ENCODE data around the gene NFIA. TPM values are rescaled to one million over a fixed set of nuclear protein-coding genes. Genes with fewer than 3 reads are reported as not detected.

NFIA gene
- total RNA-seq, 1 donor from 2014 or later, result 16.2 TPM

- H3K27me3 Mint-ChIP-seq (ENCODE audit: unreplicated experiment), result no peaks in the 10 kb centered on the region
- DNase-seq (ENCODE audit: low spot score), result no peak
- H3K4me1 Mint-ChIP-seq (ENCODE audit: unreplicated experiment), result no peaks in the 10 kb centered on the region
- H3K4me3 Mint-ChIP-seq (ENCODE audit: unreplicated experiment), result no peak overlapping the region
- H3K9me3 Mint-ChIP-seq (ENCODE audit: unreplicated experiment), result no peaks in the 10 kb centered on the region
- no peaks in the 10 kb centered on the region for H3K36me3 Mint-ChIP-seq (ENCODE audit: low read depth, unreplicated experiment)
- no peak overlapping the region for H3K27ac Mint-ChIP-seq (ENCODE audit: unreplicated experiment)
- TF ChIP-seq CTCF (IDR thresholded peaks at IDR 0.05; ENCODE audit: unreplicated experiment), result no peak
Measured at GRCh38 chr1:61097722-61098121, 15.4 kb downstream of the NFIA start.

GRCh38 chr1:61098333-61098732 lies 16.0 kb downstream of the NFIA start:
- DNase-seq (ENCODE audit: low spot score), result no peak
- Mint-ChIP-seq H3K36me3 (ENCODE audit: low read depth, unreplicated experiment) (no peaks in the 10 kb centered on the region), H3K4me1 (ENCODE audit: unreplicated experiment) (peaks cover 3% of the 10 kb centered on the region), H3K27ac (ENCODE audit: unreplicated experiment) (no peak overlapping the region), H3K9me3 (ENCODE audit: unreplicated experiment) (no peaks in the 10 kb centered on the region), H3K27me3 (ENCODE audit: unreplicated experiment) (no peaks in the 10 kb centered on the region), H3K4me3 (ENCODE audit: unreplicated experiment) (no peak overlapping the region)
- no peak for TF ChIP-seq CTCF (IDR thresholded peaks at IDR 0.05; ENCODE audit: unreplicated experiment)

- H3K27ac Mint-ChIP-seq (ENCODE audit: unreplicated experiment), result no peak overlapping the region
- TF ChIP-seq CTCF (IDR thresholded peaks at IDR 0.05; ENCODE audit: unreplicated experiment), result no peak
- H3K36me3 Mint-ChIP-seq (ENCODE audit: low read depth, unreplicated experiment), result no peaks in the 10 kb centered on the region
- DNase-seq (ENCODE audit: low spot score), result no peak
- peaks cover 3% of the 10 kb centered on the region for H3K4me1 Mint-ChIP-seq (ENCODE audit: unreplicated experiment)
- H3K9me3 Mint-ChIP-seq (ENCODE audit: unreplicated experiment), result no peaks in the 10 kb centered on the region
- no peaks in the 10 kb centered on the region for H3K27me3 Mint-ChIP-seq (ENCODE audit: unreplicated experiment)
- H3K4me3 Mint-ChIP-seq (ENCODE audit: unreplicated experiment), result no peak overlapping the region
Measured at GRCh38 chr1:61098906-61099437, 16.6 kb downstream of the NFIA start.

GRCh38 chr1:61100578-61100977 lies 18.2 kb downstream of the NFIA start:
- Mint-ChIP-seq H3K27ac (ENCODE audit: unreplicated experiment) (no peak overlapping the region), H3K27me3 (ENCODE audit: unreplicated experiment) (no peaks in the 10 kb centered on the region), H3K36me3 (ENCODE audit: low read depth, unreplicated experiment) (no peaks in the 10 kb centered on the region), H3K4me3 (ENCODE audit: unreplicated experiment) (no peak overlapping the region), H3K9me3 (ENCODE audit: unreplicated experiment) (no peaks in the 10 kb centered on the region), H3K4me1 (ENCODE audit: unreplicated experiment) (peaks cover 3% of the 10 kb centered on the region)
- no peak for TF ChIP-seq CTCF (IDR thresholded peaks at IDR 0.05; ENCODE audit: unreplicated experiment)
- DNase-seq (ENCODE audit: low spot score), result no peak

- no peak for TF ChIP-seq CTCF (IDR thresholded peaks at IDR 0.05; ENCODE audit: unreplicated experiment)
- Mint-ChIP-seq H3K9me3 (ENCODE audit: unreplicated experiment) (no peaks in the 10 kb centered on the region), H3K27me3 (ENCODE audit: unreplicated experiment) (no peaks in the 10 kb centered on the region), H3K27ac (ENCODE audit: unreplicated experiment) (no peak overlapping the region), H3K36me3 (ENCODE audit: low read depth, unreplicated experiment) (no peaks in the 10 kb centered on the region), H3K4me1 (ENCODE audit: unreplicated experiment) (peaks cover 3% of the 10 kb centered on the region), H3K4me3 (ENCODE audit: unreplicated experiment) (no peak overlapping the region)
- no peak for DNase-seq (ENCODE audit: low spot score)
Measured at GRCh38 chr1:61101536-61101935, 19.2 kb downstream of the NFIA start.

Measured in endothelial cell (in vitro differentiated cells).